GM12865 (cell line): ENCODE measurements around the gene REXO1.

Experiments
- DNase-seq: peaks from one replicate; pipeline ENCODE4 v3.0.0; 2010; ENCODE audit warnings: low read depth
- H3K4me3 ChIP-seq: 2 replicates; pipeline ENCODE4 v1.5.1; 2011; ENCODE audit warnings: mild to moderate bottlenecking, low read depth, low read length, control low read depth
- TF ChIP-seq, protein P1 (sequence below): IDR thresholded peaks from 2 replicates; pipeline ENCODE4 v1.5.1; 2011; ENCODE audit warnings: low read length, control low read depth, low read depth, inconsistent platforms; ENCODE audit not compliant: insufficient read depth; ENCODE audit errors: missing control alignments

The REXO1 gene

DNA sequence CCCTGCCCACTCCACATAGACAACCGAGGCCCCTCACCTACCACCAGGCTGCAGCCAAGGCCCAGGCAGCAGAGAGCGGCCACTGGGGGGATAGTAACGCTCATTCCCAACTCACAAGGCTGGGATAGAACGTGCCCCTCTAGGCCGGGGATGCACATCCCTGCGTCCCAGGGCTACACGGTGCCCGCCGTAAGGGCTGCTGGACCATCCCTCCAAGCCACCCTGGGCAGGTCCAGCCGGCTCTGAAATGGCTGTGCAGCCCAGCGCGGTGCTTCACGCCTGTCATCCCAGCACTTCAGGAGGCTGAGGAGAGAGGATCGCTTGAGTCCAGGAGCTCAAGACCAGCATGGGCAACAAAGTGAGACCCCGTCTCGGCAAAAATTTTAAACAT lies 3.2 kb downstream of the REXO1 start:
- TF ChIP-seq, protein P1, sequence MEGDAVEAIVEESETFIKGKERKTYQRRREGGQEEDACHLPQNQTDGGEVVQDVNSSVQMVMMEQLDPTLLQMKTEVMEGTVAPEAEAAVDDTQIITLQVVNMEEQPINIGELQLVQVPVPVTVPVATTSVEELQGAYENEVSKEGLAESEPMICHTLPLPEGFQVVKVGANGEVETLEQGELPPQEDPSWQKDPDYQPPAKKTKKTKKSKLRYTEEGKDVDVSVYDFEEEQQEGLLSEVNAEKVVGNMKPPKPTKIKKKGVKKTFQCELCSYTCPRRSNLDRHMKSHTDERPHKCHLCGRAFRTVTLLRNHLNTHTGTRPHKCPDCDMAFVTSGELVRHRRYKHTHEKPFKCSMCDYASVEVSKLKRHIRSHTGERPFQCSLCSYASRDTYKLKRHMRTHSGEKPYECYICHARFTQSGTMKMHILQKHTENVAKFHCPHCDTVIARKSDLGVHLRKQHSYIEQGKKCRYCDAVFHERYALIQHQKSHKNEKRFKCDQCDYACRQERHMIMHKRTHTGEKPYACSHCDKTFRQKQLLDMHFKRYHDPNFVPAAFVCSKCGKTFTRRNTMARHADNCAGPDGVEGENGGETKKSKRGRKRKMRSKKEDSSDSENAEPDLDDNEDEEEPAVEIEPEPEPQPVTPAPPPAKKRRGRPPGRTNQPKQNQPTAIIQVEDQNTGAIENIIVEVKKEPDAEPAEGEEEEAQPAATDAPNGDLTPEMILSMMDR = no peak
- H3K4me3 ChIP-seq = no peak overlapping the region
- DNase-seq = no peak

DNA sequence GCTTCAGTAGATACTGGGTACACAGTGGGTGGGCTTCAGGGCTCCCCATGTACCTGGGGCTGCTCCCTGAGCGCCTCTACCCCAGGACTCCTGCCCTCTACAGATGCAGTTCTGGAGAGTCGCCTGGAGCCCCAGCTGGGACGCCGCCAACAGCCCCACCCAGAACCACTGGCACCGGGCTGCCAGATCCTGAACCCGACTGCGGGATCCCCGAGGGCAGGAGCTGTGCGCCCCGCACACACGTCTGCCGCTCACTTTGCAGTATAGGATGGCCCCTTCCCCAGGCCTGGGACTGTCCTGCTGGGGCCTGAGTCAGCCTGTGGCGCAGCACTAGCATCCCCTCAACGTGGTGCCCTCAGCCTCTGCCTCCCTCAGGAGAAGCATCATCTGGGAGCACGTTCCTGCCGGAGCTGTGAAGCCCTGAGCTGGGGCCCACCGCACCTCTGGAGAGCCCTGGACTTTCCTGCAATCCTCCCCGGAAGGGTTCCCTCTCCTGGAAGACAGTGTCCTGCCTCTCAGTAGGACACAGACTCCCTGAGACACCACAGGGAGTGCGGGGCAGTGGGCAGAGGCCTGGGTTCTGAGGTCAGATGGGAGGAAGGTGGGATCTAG lies 3.7 kb downstream of the REXO1 start:
- H3K4me3 ChIP-seq = no peak overlapping the region
- no peak for DNase-seq
- TF ChIP-seq, protein P1 = no peak

DNA sequence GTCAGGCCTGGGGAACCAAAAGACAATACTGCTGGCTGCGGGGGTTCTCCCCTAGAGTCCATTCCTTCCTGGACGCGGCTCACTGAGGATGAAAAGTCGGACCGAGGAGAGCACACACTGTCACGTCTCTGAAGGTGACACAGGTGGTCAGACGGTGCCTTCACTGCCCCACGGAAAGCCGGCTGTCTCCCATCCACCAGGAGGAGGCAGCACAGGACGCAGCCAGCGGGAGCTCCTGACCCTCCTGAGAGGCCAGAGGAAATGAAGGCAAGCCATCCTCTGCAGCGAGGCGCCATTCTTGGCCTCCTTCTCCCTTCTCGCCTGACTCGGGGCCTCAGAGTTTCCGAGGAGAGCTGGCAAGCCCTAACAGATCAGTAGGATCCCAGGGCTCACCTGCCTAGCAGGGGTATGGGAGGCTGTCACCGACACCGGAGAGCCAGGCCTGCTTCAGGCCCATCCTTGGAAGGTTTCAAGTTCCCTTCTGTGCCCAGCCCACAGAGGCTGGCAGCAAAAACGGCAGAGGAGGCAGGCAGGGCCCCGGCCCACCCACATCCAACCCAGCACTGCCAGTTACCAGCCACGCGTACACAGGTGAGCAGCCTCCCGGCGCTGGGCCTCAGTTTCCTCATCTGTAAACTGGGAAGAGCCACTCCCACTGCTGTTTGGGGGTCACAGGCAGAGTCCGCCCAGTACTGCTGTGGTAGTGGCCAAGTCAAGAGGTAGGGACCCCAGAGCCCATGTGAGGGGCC lies 4.5 kb downstream of the REXO1 start:
- TF ChIP-seq, protein P1 = no peak
- H3K4me3 ChIP-seq = no peak overlapping the region
- no peak for DNase-seq

DNA sequence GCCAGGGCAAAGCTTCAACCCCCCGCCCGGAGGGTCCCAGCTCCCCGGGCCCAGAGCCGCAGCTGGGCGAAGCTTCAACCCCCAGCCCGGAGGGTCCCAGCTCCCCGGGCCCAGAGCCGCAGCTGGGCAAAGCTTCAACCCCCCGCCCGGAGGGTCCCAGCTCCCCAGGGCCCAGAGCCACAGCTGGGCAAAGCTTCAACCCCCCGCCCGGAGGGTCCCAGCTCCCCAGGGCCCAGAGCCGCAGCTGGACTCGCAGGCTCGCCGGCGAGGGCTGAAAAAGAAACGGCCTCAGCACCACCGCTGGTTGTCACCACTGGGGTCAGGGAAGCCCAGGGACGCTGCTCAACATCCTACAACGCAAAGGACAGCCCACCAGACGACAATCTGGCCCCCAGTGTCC lies 5.2 kb downstream of the REXO1 start:
- no peak overlapping the region for H3K4me3 ChIP-seq
- DNase-seq = no peak
- TF ChIP-seq, protein P1 = no peak

DNA sequence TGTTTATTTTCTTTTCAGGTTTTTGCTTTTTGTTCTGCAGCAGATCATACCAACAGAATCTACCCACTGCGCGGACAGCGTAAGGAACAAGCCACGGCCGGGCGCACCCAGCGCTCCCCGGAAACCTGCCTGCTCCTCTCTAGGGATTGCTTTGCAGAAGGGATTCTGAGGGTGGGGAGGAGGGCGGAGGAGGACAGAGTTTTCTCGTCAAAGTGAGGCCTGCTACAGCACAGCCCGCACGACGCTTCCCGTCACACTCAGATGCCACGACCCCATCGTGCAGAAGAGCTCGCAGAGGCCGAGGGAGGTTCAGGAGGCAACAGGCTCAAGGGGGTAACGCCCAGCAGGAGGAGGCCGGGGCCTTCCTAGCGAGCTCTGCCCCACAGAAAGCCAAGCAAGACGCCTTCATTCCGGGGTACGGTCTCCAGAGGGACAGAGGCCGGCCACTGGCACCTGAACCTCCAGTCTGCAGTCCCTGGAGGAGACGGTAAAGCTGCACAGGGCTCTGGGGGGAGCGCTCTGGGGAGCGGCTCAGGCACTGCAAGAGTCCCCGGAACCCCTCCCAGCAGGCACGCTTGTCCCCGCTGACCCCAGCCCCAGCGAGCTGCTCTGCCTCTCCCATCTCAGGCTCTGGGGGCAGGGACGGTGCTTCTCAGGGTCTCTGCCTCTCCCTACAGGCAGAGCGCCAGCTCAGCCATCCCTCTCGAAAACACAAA lies 6.9 kb downstream of the REXO1 start:
- H3K4me3 ChIP-seq = no peak overlapping the region
- DNase-seq = no peak
- TF ChIP-seq, protein P1 = no peak

DNA sequence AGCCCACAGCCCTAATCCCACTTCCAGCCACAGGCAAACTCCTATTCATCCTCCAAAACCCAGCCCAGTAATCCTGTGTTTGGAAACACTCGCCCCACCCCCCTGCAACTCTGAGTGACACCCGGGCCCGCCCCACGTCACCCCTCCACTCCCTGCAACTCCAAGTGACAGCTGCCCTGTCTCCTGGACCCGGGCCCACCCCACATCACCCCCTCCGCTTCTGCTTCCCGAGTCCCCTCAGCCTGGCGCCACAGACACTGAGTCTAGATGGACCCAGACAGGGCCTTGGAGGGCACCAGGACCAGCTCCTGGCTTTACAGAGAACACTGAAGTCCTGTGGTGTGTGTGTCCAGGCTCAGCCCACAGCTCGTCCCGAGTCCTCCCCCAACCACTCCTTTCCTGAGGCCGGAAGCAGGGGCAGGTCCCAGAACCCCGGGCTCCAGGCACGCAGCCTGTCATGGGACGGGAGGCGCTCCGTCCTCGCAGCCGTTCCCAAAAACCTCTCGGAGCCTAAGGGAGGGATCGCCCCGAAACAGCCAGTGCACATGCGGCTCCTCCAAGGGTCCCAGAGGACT lies 7.7 kb downstream of the REXO1 start:
- DNase-seq = no peak
- H3K4me3 ChIP-seq = no peak overlapping the region
- TF ChIP-seq, protein P1 = no peak
